Measurements from ENCODE around the gene ZC3HAV1. TPM values are rescaled to one million over a fixed set of nuclear protein-coding genes. Genes with fewer than 3 reads are reported as not detected.
"Not testable (repeated sequence)": the region's sequence is repeated elsewhere in the genome, so short reads cannot be mapped to it uniquely, and the experiment has no call there.

Gene ZC3HAV1
- total RNA-seq, 4 donors from 2014 or later = 43.4 to 59.7 (median 50.2) TPM

DNA sequence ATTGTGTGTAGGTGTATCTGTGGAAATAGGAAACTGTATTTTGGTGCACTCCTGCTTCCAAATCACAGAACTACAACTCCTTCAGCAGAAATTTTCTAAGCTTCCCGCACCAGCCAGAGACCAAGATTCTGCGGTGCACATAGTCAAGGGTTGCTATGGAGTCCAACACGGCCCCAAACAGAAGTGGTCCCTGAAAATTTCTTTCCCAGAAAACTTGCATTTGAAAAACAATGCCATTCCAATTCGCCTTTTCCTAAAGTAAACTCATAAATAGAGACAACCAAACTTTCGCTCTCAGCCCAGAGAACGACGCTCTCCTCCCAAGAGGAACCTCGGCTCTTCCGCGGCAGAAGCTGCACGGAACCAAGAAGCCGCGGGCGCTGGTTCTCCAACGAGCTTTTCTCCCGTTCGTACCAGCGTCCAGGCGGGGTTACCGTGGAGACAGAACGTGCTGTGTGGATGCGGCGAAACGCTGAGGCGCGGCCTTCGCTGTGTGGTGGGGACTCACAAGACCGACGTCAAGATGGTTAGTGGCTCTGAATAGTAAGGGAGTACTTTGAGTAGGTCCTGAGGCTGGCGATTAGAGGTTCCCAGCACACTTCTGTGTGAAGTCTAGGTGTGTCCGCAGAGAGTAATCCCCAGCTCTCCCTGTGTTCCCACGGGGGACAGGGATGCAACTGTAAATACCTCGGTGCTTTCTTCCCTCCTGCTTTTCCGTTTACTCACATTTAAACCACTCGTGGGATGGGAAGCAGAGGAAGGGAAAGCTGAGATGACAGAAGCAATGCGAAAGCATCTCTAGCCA is 24.0 kb upstream of the ZC3HAV1 start:
- TF ChIP-seq POLR2A (IDR thresholded peaks at IDR 0.05) = peak in 1 of 2 donors; percentile 35
- TF ChIP-seq, protein P1, sequence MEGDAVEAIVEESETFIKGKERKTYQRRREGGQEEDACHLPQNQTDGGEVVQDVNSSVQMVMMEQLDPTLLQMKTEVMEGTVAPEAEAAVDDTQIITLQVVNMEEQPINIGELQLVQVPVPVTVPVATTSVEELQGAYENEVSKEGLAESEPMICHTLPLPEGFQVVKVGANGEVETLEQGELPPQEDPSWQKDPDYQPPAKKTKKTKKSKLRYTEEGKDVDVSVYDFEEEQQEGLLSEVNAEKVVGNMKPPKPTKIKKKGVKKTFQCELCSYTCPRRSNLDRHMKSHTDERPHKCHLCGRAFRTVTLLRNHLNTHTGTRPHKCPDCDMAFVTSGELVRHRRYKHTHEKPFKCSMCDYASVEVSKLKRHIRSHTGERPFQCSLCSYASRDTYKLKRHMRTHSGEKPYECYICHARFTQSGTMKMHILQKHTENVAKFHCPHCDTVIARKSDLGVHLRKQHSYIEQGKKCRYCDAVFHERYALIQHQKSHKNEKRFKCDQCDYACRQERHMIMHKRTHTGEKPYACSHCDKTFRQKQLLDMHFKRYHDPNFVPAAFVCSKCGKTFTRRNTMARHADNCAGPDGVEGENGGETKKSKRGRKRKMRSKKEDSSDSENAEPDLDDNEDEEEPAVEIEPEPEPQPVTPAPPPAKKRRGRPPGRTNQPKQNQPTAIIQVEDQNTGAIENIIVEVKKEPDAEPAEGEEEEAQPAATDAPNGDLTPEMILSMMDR (IDR thresholded peaks at IDR 0.05) = peak in 1 of 6 experiments; percentile 12
- no peaks in the 10 kb centered on the region for H3K9me3 ChIP-seq
- H3K36me3 ChIP-seq = no peaks in the 10 kb centered on the region
- peak overlapping the region in 2 of 3 donors; percentile 32 to 53 for H3K27ac ChIP-seq
- intact Hi-C loops (cut with DNase I) = no loop called here
- H3K27me3 ChIP-seq = no peaks in the 10 kb centered on the region
- H3K4me1 ChIP-seq = peaks cover 6% of the 10 kb centered on the region in 2 donors
- DNase-seq = peak; percentile 78 to 85
- WGBS, 2 donors = 1 to 3% methylated on average over 19 to 32 of the region's 36 CpGs
- H3K4me3 ChIP-seq (replicated peaks in 1 of 3) = peak overlapping the region; percentile 20 to 57 (median 38)

DNA sequence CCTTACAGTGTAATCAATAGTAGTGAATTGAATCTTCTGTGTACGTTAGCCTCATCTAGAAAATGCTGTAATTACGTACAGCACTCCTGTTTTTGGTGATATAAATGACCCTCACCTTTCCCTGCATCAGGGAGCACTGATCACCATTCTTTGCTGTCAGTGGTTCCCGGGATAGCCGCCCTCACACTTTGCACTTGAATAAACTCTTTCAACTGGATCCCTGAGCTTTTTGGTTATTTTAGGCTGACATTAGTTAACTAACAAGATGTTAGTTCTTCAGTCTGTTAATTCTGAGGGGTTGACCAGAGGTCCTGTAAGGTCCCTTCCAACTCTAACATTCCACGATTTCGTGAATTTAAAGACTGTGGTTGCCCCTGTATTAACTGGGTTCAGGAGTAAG is 23.4 kb upstream of the ZC3HAV1 start:
- peak overlapping the region in 1 of 3 donors; percentile 53 for H3K27ac ChIP-seq
- 33 to 37% methylated on average over 6 of the region's 6 CpGs for WGBS, 2 donors
- intact Hi-C loops (cut with DNase I) = no loop called here

DNA sequence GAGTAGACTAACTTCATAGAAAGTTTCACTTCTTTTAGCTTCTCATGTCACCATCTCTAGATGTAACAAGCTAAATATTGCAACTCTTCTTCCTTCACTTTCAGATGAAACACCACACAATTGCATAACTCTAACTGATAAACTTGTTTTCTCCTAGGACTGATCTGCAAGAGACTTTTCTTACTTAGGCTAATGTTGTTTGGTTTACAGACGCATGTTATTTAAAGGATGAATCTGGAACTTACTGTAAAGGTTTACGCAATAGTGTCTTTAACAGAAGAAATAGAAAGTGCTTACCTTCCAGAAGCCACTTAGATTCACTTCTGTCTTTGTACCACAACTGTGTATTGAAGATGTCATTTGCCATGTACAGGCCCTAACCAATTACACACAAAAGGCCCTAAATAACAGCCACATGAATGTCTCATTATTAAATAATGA is 22.1 kb upstream of the ZC3HAV1 start:
- no peak overlapping the region for H3K27ac ChIP-seq
- intact Hi-C loops (cut with DNase I) = no loop called here

More for the DNA sequence above, 23.4 kb upstream of the ZC3HAV1 start:
- H3K4me3 ChIP-seq (replicated peaks in 1 of 3) = peak overlapping the region in 2 of 3 donors; percentile 38 to 57
- no peak for DNase-seq
- H3K36me3 ChIP-seq = no peaks in the 10 kb centered on the region
- no peaks in the 10 kb centered on the region for H3K27me3 ChIP-seq
- no peaks in the 10 kb centered on the region for H3K9me3 ChIP-seq
- TF ChIP-seq, protein P1 (IDR thresholded peaks at IDR 0.05) = no peak
- no peak for TF ChIP-seq POLR2A (IDR thresholded peaks at IDR 0.05)
- peaks cover 6% of the 10 kb centered on the region in 2 donors for H3K4me1 ChIP-seq

GRCh38 chr7:139129814-139130213 is 20.3 kb upstream of the ZC3HAV1 start:
- H3K9me3 ChIP-seq; H3K4me1 ChIP-seq; H3K27ac ChIP-seq; H3K4me3 ChIP-seq (replicated peaks in 1 of 3); H3K36me3 ChIP-seq; DNase-seq; H3K27me3 ChIP-seq; intact Hi-C loops (cut with DNase I): not testable (repeated sequence)
- WGBS, 2 donors = 95 to 98% methylated on average over 2 of the region's 2 CpGs

More for the DNA sequence above, 22.1 kb upstream of the ZC3HAV1 start:
- Histone ChIP-seq H3K9me3 (no peaks in the 10 kb centered on the region), H3K36me3 (no peaks in the 10 kb centered on the region), H3K4me1 (peaks cover 6% of the 10 kb centered on the region in 2 donors), H3K4me3 (replicated peaks in 1 of 3) (no peak overlapping the region), H3K27me3 (no peaks in the 10 kb centered on the region)
- TF ChIP-seq POLR2A (IDR thresholded peaks at IDR 0.05) = no peak
- TF ChIP-seq, protein P1 (IDR thresholded peaks at IDR 0.05) = no peak
- WGBS, 2 donors = 94 to 99% methylated on average over 2 of the region's 2 CpGs
- no peak for DNase-seq

- Histone ChIP-seq H3K27me3 (no peaks in the 10 kb centered on the region), H3K4me1 (no peaks in the 10 kb centered on the region), H3K4me3 (replicated peaks in 1 of 3) (no peak overlapping the region), H3K9me3 (no peaks in the 10 kb centered on the region), H3K27ac (no peak overlapping the region), H3K36me3 (no peaks in the 10 kb centered on the region)
- TF ChIP-seq, protein P1 (IDR thresholded peaks at IDR 0.05) = no peak
- no peak for TF ChIP-seq POLR2A (IDR thresholded peaks at IDR 0.05)
- WGBS, 2 donors = 85 to 88% methylated on average over 4 of the region's 4 CpGs
- intact Hi-C loops (cut with DNase I) = no loop called here
- no peak for DNase-seq
Observed at GRCh38 chr7:139127648-139128047, 18.1 kb upstream of the ZC3HAV1 start.

Measured in thyroid gland (tissue), 4 donors.